Esophagus squamous epithelium (tissue), 5 donors: ENCODE measurements around the gene SETD1A. TPM values are rescaled to one million over a fixed set of nuclear protein-coding genes. Genes with fewer than 3 reads are reported as not detected.

Experiments
- DNase-seq: peaks from one replicate; lab custom pipeline; 2025; lab: John Stamatoyannopoulos, UW
- H3K27ac ChIP-seq, 4 donors: fragments of 200-600 bp; sonication (generic); one replicate each; pipeline ENCODE4 v1.5.1; 2016 to 2019; ENCODE audit warnings: mild to moderate bottlenecking in 1 of 4
- H3K27me3 ChIP-seq, 4 donors: fragments of 200-600 bp; sonication (generic); 1 replicate in 3 of 4; 2 replicates in 1 of 4; pipeline versions ENCODE4 v1.5.1 to v1.6.0; 2017 to 2021; ENCODE audit warnings: antibody characterized with exemption in 1 of 4
- H3K36me3 ChIP-seq, 3 donors: fragments of 200-600 bp; sonication (generic); one replicate each; pipeline ENCODE4 v1.5.1; 2016 to 2019
- H3K4me1 ChIP-seq, 3 donors: fragments of 200-600 bp; sonication (generic); one replicate each; pipeline ENCODE4 v1.5.1; 2017 to 2019
- H3K4me3 ChIP-seq, 4 donors: fragments of 200-600 bp; sonication (generic); 1 replicate in 3 of 4; 2 replicates in 1 of 4; pipeline ENCODE4 v1.5.1; 2016 to 2019; ENCODE audit warnings: mild to moderate bottlenecking in 2 of 4, moderate library complexity in 1 of 4
- H3K9me3 ChIP-seq, 3 donors: fragments of 200-600 bp; sonication (generic); one replicate each; pipeline ENCODE4 v1.5.1; 2016 to 2019
- CTCF ChIP-seq, 6 experiments: fragments of 450-650 bp in 4 of 6; fragments of 200-600 bp in 2 of 6; sonication (generic) in 2 of 6; IDR thresholded peaks; one replicate each; pipeline ENCODE4 v1.5.1; 2016 to 2019; ENCODE audit warnings: antibody characterized with exemption in 6 of 6, mild to moderate bottlenecking in 4 of 6, moderate library complexity in 4 of 6
- POLR2A ChIP-seq, 4 donors: fragments of 450-650 bp; IDR thresholded peaks; one replicate each; pipeline ENCODE4 v1.6.1; 2017; ENCODE audit warnings: antibody characterized with exemption in 4 of 4, mild to moderate bottlenecking in 4 of 4, moderate library complexity in 3 of 4
- WGBS, 2 donors: methylation state at CpG; one replicate each; pipeline ENCODE4 v1.1.5; 2018; 5-methylcytosine and 5-hydroxymethylcytosine counted together
- intact Hi-C: fragments of 100-400 bp; cut with DNase I; formaldehyde crosslinking; loops from one replicate; pipeline ENCODE4 v1.15.0; 2022
- total RNA-seq, 4 donors: library from RNA; depleted of rRNA; stranded (reverse); fragments of >200 nt; gene quantifications; one replicate each; pipeline ENCODE4 v1.1.0, GENCODE V29; 2016
- donor health status: DM: yes; HTN: yes; CAD: no.

SETD1A gene
- total RNA-seq, 4 donors from 2014 or later, result 3.5 to 8.0 (median 5.4) TPM

DNA sequence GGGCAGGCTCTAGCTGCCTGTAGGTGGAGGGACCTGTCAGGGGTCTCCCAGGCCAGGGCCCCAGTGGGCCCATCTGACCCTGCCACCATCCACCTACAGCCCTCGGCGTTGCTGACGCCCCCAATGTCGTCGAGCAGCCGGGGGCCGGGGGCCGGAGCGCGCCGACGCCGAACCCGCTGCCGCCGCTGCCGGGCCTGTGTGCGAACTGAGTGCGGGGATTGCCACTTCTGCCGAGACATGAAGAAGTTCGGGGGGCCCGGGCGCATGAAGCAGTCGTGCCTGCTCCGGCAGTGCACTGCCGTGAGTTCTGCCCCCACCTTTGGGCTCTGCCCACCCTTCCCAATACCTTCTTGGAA, 31.9 kb upstream of the SETD1A start:
- TF ChIP-seq POLR2A (IDR thresholded peaks at IDR 0.05) (no peak), CTCF (IDR thresholded peaks at IDR 0.05) (no peak)
- H3K27ac ChIP-seq, result no peak overlapping the region
- no peaks in the 10 kb centered on the region for H3K27me3 ChIP-seq
- DNase-seq, result no peak
- H3K36me3 ChIP-seq, result peaks cover 0 to 47% (median 11%) of the 10 kb centered on the region in 3 donors
- H3K4me3 ChIP-seq, result no peak overlapping the region
- no peaks in the 10 kb centered on the region for H3K9me3 ChIP-seq
- intact Hi-C loops, result no loop called here
- WGBS, 2 donors, result 74 to 78% methylated on average over 3 to 7 of the region's 26 CpGs
- H3K4me1 ChIP-seq, result peaks cover 22 to 66% (median 28%) of the 10 kb centered on the region in 3 donors

DNA sequence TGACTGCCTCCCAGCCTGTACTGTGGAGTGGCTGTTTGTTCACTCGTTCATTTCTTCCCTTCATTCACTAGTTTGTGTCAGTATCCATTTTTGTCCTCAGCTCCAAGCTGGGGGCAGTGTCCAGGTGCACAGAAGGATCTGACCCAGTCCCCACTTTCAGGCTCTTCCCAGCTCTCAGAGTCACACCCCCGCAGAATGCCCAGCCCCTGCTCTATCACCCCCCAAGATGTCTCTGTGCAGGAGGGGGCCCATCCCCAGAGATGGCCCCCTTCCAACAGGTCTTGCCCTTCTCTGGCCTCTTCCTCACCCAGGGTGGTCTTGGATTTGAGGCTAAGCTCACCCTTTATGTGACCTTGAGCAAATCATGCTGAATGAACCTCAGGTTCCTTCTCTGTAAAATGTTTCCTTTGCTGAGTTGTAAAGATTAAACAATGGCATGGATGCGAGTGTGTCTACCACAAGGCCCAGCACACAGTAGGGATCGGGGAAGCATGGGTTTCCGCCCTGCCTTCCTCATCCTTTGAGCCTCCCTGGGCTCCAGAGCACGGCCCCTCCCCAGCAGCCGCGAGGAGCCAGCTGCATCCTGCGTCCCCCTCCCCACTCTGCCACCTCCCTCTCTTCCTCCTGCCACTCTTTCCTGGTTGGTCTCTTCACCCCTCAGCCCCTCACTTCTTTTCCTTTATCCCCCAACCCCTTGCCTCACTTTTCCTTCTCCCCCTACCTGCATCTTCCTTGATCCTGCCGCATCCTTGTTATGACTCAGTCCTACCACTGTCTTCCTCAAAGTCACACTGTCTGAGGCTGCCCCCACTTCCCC, 31.4 kb upstream of the SETD1A start:
- no peaks in the 10 kb centered on the region for H3K9me3 ChIP-seq
- intact Hi-C loops, result no loop called here

GRCh38 chr16:30926937-30927788, 30.4 kb upstream of the SETD1A start:
- peaks cover 0 to 63% (median 18%) of the 10 kb centered on the region in 3 donors for H3K36me3 ChIP-seq
- TF ChIP-seq POLR2A (IDR thresholded peaks at IDR 0.05) (no peak), CTCF (IDR thresholded peaks at IDR 0.05) (no peak)
- H3K9me3 ChIP-seq, result no peaks in the 10 kb centered on the region
- peak overlapping the region; percentile 14 to 76 (median 62) for H3K27ac ChIP-seq
- H3K4me1 ChIP-seq, result peaks cover 22 to 54% (median 25%) of the 10 kb centered on the region in 3 donors
- H3K4me3 ChIP-seq, result peak overlapping the region in 3 of 4 donors; percentile 24 to 38 (median 33)
- DNase-seq, result no peak
- WGBS, 2 donors, result 81 to 89% methylated on average over 14 to 19 of the region's 22 CpGs
- intact Hi-C loops, result no loop called here
- no peaks in the 10 kb centered on the region for H3K27me3 ChIP-seq

More for the DNA sequence above, 31.4 kb upstream of the SETD1A start:
- no peak for TF ChIP-seq CTCF (IDR thresholded peaks at IDR 0.05)
- no peak for TF ChIP-seq POLR2A (IDR thresholded peaks at IDR 0.05)
- peaks cover 22 to 63% (median 28%) of the 10 kb centered on the region in 3 donors for H3K4me1 ChIP-seq
- DNase-seq, result no peak
- 63 to 68% methylated on average over 9 to 10 of the region's 10 CpGs for WGBS, 2 donors
- H3K27ac ChIP-seq, result peak overlapping the region in 1 of 4 donors; percentile 50
- H3K36me3 ChIP-seq, result peaks cover 0 to 53% (median 12%) of the 10 kb centered on the region in 3 donors
- no peaks in the 10 kb centered on the region for H3K27me3 ChIP-seq
- H3K4me3 ChIP-seq, result no peak overlapping the region

GRCh38 chr16:30927789-30928378, 29.7 kb upstream of the SETD1A start:
- TF ChIP-seq POLR2A (IDR thresholded peaks at IDR 0.05) (no peak), CTCF (IDR thresholded peaks at IDR 0.05) (no peak)
- intact Hi-C loops, result no loop called here
- Histone ChIP-seq H3K27me3 (no peaks in the 10 kb centered on the region), H3K4me1 (peaks cover 22 to 54% (median 25%) of the 10 kb centered on the region in 3 donors), H3K36me3 (peaks cover under 1 to 70% (median 25%) of the 10 kb centered on the region in 3 donors), H3K27ac (peak overlapping the region; percentile 14 to 76 (median 62)), H3K9me3 (no peaks in the 10 kb centered on the region), H3K4me3 (peak overlapping the region in 3 of 4 donors; percentile 24 to 38 (median 33))
- WGBS, 2 donors, result 26 to 47% methylated on average over 2 to 7 of the region's 15 CpGs
- DNase-seq, result no peak
